Neural cell (in vitro differentiated cells): ENCODE measurements around the gene AHNAK. TPM values are rescaled to one million over a fixed set of nuclear protein-coding genes. Genes with fewer than 3 reads are reported as not detected.

Source experiments
- H2AFZ ChIP-seq: fragments of 200-600, 300-800 bp; sonication (generic), shearing (Covaris generic); 2 replicates; pipeline ENCODE4 v1.6.0; 2014; ENCODE audit warnings: low read depth, mild to moderate bottlenecking, antibody characterized with exemption, low read length, moderate library complexity
- H3F3A ChIP-seq: fragments of 200-600 bp; shearing (Covaris generic); 2 replicates; pipeline ENCODE4 v1.6.1; 2016; ENCODE audit warnings: mild to moderate bottlenecking, moderate library complexity, mixed read lengths, antibody characterized with exemption, low read length; ENCODE audit not compliant: insufficient read depth, poor library complexity, severe bottlenecking
- H3K27ac ChIP-seq: fragments of 200-600, 300-800 bp; sonication (generic), shearing (Covaris generic); 2 replicates; pipeline ENCODE4 v1.5.1; 2014; ENCODE audit warnings: mild to moderate bottlenecking, low read length, moderate library complexity
- H3K27me3 ChIP-seq: fragments of 300-800, 200-600 bp; sonication (generic), shearing (Covaris generic); 2 replicates; pipeline ENCODE4 v1.6.0; 2014; ENCODE audit warnings: mild to moderate bottlenecking, low read depth, low read length, moderate library complexity; ENCODE audit not compliant: insufficient read depth
- H3K36me3 ChIP-seq: fragments of 300-800, 200-600 bp; sonication (generic), shearing (Covaris generic); 2 replicates; pipeline ENCODE4 v1.5.1; 2014; ENCODE audit warnings: mild to moderate bottlenecking, antibody characterized with exemption, low read length, moderate library complexity; ENCODE audit not compliant: insufficient read depth
- H3K4me2 ChIP-seq: fragments of 300-800, 200-600 bp; sonication (generic), shearing (Covaris generic); 2 replicates; pipeline ENCODE4 v1.6.0; 2014; ENCODE audit warnings: mild to moderate bottlenecking, low read length
- H3K4me3 ChIP-seq: fragments of 300-800, 200-600 bp; sonication (generic), shearing (Covaris generic); 2 replicates; pipeline ENCODE4 v1.5.1; 2014; ENCODE audit warnings: mild to moderate bottlenecking, low read length, moderate library complexity
- H3K79me2 ChIP-seq: fragments of 200-600 bp; shearing (Covaris generic); replicated peaks from 2 replicates; pipeline ENCODE4 v1.6.0; 2014; ENCODE audit warnings: mild to moderate bottlenecking, low read length, moderate library complexity; ENCODE audit not compliant: insufficient read depth
- H3K9ac ChIP-seq: fragments of 300-800, 200-600 bp; sonication (generic), shearing (Covaris generic); 2 replicates; pipeline ENCODE4 v1.6.1; 2016; ENCODE audit warnings: mild to moderate bottlenecking, low read length, mixed read lengths
- H3K9me2 ChIP-seq: fragments of 200-600 bp; shearing (Covaris generic); 2 replicates; pipeline ENCODE4 v1.6.1; 2016; ENCODE audit warnings: mild to moderate bottlenecking, low read length, mixed read lengths; ENCODE audit not compliant: insufficient read depth
- H3K9me3 ChIP-seq: fragments of 200-600, 300-800 bp; sonication (generic), shearing (Covaris generic); 2 replicates; pipeline ENCODE4 v1.6.1; 2016; ENCODE audit warnings: mild to moderate bottlenecking, mixed run types, low read length, moderate library complexity, mixed read lengths
- H4K20me1 ChIP-seq: fragments of 200-600 bp; shearing (Covaris generic); 2 replicates; pipeline ENCODE4 v1.6.1; 2016; ENCODE audit warnings: mild to moderate bottlenecking, mixed run types; ENCODE audit not compliant: insufficient read depth
- CTCF ChIP-seq: fragments of 450-650 bp; IDR thresholded peaks from 2 replicates; pipeline ENCODE4 v1.5.1; 2014; ENCODE audit warnings: antibody characterized with exemption, mild to moderate bottlenecking, moderate library complexity; ENCODE audit not compliant: poor library complexity, severe bottlenecking
- EP300 ChIP-seq: fragments of 450-650 bp; conservative IDR thresholded peaks from 2 replicates; pipeline ENCODE4 v1.6.1; 2014; ENCODE audit warnings: antibody characterized with exemption, mild to moderate bottlenecking, moderate library complexity; ENCODE audit not compliant: poor library complexity, severe bottlenecking
- EZH2 ChIP-seq: fragments of 200-600, 300-800 bp; shearing (Covaris generic), sonication (generic); IDR thresholded peaks from 2 replicates; pipeline ENCODE4 v1.6.1; 2014; ENCODE audit warnings: antibody characterized with exemption, low read length, borderline replicate concordance, mild to moderate bottlenecking; ENCODE audit not compliant: insufficient read depth, poor library complexity, severe bottlenecking
- MXI1 ChIP-seq: fragments of 450-650 bp; conservative IDR thresholded peaks from 2 replicates; pipeline ENCODE4 v1.6.1; 2014; ENCODE audit warnings: antibody characterized with exemption, mild to moderate bottlenecking; ENCODE audit not compliant: poor library complexity, severe bottlenecking
- POLR2AphosphoS5 ChIP-seq: IDR thresholded peaks from 2 replicates; pipeline ENCODE4 v1.6.1; 2012
- RAD21 ChIP-seq: fragments of 450-650 bp; conservative IDR thresholded peaks from 2 replicates; pipeline ENCODE4 v1.6.1; 2014; ENCODE audit warnings: antibody characterized with exemption, mild to moderate bottlenecking, moderate library complexity
- REST ChIP-seq: IDR thresholded peaks from 2 replicates; pipeline ENCODE4 v1.6.1; 2012; ENCODE audit warnings: borderline replicate concordance
- SMC3 ChIP-seq: fragments of 450-650 bp; conservative IDR thresholded peaks from 2 replicates; pipeline ENCODE4 v1.6.1; 2014; ENCODE audit warnings: antibody characterized with exemption, mild to moderate bottlenecking, moderate library complexity; ENCODE audit not compliant: poor library complexity
- TAF1 ChIP-seq: IDR thresholded peaks from 2 replicates; pipeline ENCODE4 v1.6.1; 2012; ENCODE audit warnings: low read depth
- polyA plus RNA-seq: library from polyadenylated mRNA; depleted of rRNA; stranded (reverse); fragments of >200 nt; gene quantifications from 2 replicates; pipeline ENCODE4 v1.2.3, GENCODE V29; 2014

AHNAK gene
- polyA plus RNA-seq, 1 donor from 2014 or later, result 0.11 TPM

GRCh38 chr11:62423012-62423411, 123.6 kb downstream of the AHNAK start:
- no peak overlapping the region for H2AFZ ChIP-seq
- H3K27ac ChIP-seq, result no peak overlapping the region
- H3K9me3 ChIP-seq, result no peaks in the 10 kb centered on the region
- TF ChIP-seq REST, result no peak
- no peak for TF ChIP-seq MXI1
- no peak for TF ChIP-seq CTCF
- TF ChIP-seq RAD21, result no peak
- no peak for TF ChIP-seq EP300
- no peak for TF ChIP-seq SMC3
- TF ChIP-seq TAF1, result no peak
- no peak for TF ChIP-seq EZH2
- no peaks in the 10 kb centered on the region for H3K36me3 ChIP-seq
- H3K4me3 ChIP-seq, result no peak overlapping the region
- no peaks in the 10 kb centered on the region for H3F3A ChIP-seq
- no peaks in the 10 kb centered on the region for H3K9me2 ChIP-seq
- H3K27me3 ChIP-seq, result no peaks in the 10 kb centered on the region
- no peak overlapping the region for H3K4me2 ChIP-seq
- H3K9ac ChIP-seq, result no peak overlapping the region
- H4K20me1 ChIP-seq, result no peaks in the 10 kb centered on the region
- H3K79me2 ChIP-seq, result no peaks in the 10 kb centered on the region

- Histone ChIP-seq H3K4me3 (no peak overlapping the region), H2AFZ (no peak overlapping the region), H3K27me3 (no peaks in the 10 kb centered on the region), H3K9me2 (no peaks in the 10 kb centered on the region), H4K20me1 (no peaks in the 10 kb centered on the region), H3K9ac (no peak overlapping the region), H3K9me3 (no peaks in the 10 kb centered on the region), H3K36me3 (no peaks in the 10 kb centered on the region), H3F3A (no peaks in the 10 kb centered on the region), H3K27ac (no peak overlapping the region), H3K4me2 (no peak overlapping the region), H3K79me2 (no peaks in the 10 kb centered on the region)
- TF ChIP-seq MXI1, result no peak
- TF ChIP-seq EZH2, result no peak
- TF ChIP-seq SMC3, result no peak
- TF ChIP-seq REST, result no peak
- TF ChIP-seq RAD21, result no peak
- TF ChIP-seq POLR2AphosphoS5, result no peak
- TF ChIP-seq EP300, result no peak
- no peak for TF ChIP-seq TAF1
- TF ChIP-seq CTCF, result no peak
Observed at GRCh38 chr11:62421996-62422395, 124.6 kb downstream of the AHNAK start.
